Heart left ventricle (tissue), 16 donors: ENCODE results near the gene KCNQ1. TPM values are rescaled to one million over a fixed set of nuclear protein-coding genes. Genes with fewer than 3 reads are reported as not detected.

Source experiments
- ATAC-seq, 4 donors: fragments of 200-7000 bp; cut with Tn5 transposase; one replicate each; pipeline ENCODE4 v1.9.1; 2020 to 2022; ENCODE audit warnings: moderate library complexity in 4 of 4, mild to moderate bottlenecking in 3 of 4, moderate number of reproducible peaks in 1 of 4
- DNase-seq, 5 donors: peaks; one replicate each; pipeline ENCODE4 v3.0.0-alpha.2; 2020
- H3K27ac ChIP-seq, 12 donors: fragments of 200-600 bp; sonication (generic) in 4 of 12; one replicate each; pipeline versions ENCODE4 v1.5.0 to v1.8.0; 2016 to 2022; ENCODE audit warnings: mild to moderate bottlenecking in 2 of 12
- H3K27me3 ChIP-seq, 9 donors: fragments of 200-600 bp; sonication (generic) in 2 of 9; one replicate each; pipeline versions ENCODE4 v1.5.1 to v1.8.0; 2016 to 2022; ENCODE audit warnings: mild to moderate bottlenecking in 3 of 9
- H3K36me3 ChIP-seq, 9 donors: fragments of 200-600 bp; sonication (generic) in 2 of 9; one replicate each; pipeline versions ENCODE4 v1.5.0 to v1.8.0; 2018 to 2022; ENCODE audit warnings: mild to moderate bottlenecking in 2 of 9
- H3K4me1 ChIP-seq, 12 donors: fragments of 200-600 bp; sonication (generic) in 4 of 12; one replicate each; pipeline versions ENCODE4 v1.5.0 to v1.8.0; 2016 to 2022; ENCODE audit warnings: mild to moderate bottlenecking in 3 of 12
- H3K4me3 ChIP-seq, 12 donors: fragments of 200-600 bp; sonication (generic) in 4 of 12; one replicate each; pipeline versions ENCODE4 v1.5.0 to v1.8.0; 2017 to 2022; ENCODE audit warnings: mild to moderate bottlenecking in 9 of 12, moderate library complexity in 4 of 12
- H3K9me3 ChIP-seq, 12 donors: fragments of 200-600 bp; sonication (generic) in 4 of 12; one replicate each; pipeline versions ENCODE4 v1.5.0 to v1.8.0; 2016 to 2022; ENCODE audit warnings: mild to moderate bottlenecking in 1 of 12
- POLR2A ChIP-seq, 2 donors: fragments of 450-650 bp; IDR thresholded peaks; one replicate each; pipeline ENCODE4 v1.6.1; 2017; ENCODE audit warnings: antibody characterized with exemption in 2 of 2, mild to moderate bottlenecking in 2 of 2, moderate library complexity in 2 of 2
- WGBS, 4 donors: extraction: QIAGEN DNeasy Blood & Tissue Kit in 2 of 4; methylation state at CpG; one replicate each; pipeline versions ENCODE4 v1.1.5 to v1.1.7; 2013 to 2018; 5-methylcytosine and 5-hydroxymethylcytosine counted together
- intact Hi-C, 10 donors: fragments of 100-400 bp; cut with DNase I; formaldehyde crosslinking; loops; one replicate each; pipeline versions ENCODE4 v1.11.1 to v1.14.2; 2022
- polyA plus RNA-seq, 2 donors: library from polyadenylated mRNA; stranded (reverse); fragments of 200-250 nt; gene quantifications; one replicate each; pipeline ENCODE4 v1.2.3, GENCODE V29; 2013
- total RNA-seq, 9 donors: library from RNA; depleted of rRNA in 2 of 9; stranded (reverse); fragments of >200 nt in 2 of 9; fragmentation: NEBNext Ultra II Directional in 3 of 9; extraction: Animal tissue kit (Norgen Biotek cat#: 25700) in 3 of 9; gene quantifications; one replicate each; pipeline versions ENCODE4 v1.1.0 to v1.2.4, GENCODE V29; 2016 to 2023
- TF ChIP-seq, protein P1 (sequence below), 12 donors: fragments of 200-600 bp; sonication (generic) in 4 of 12; IDR thresholded peaks; one replicate each; pipeline versions ENCODE4 v1.5.0 to v1.8.0; 2018 to 2022; ENCODE audit warnings: antibody characterized with exemption in 12 of 12, mild to moderate bottlenecking in 5 of 12
- donor health status: ischemic (EF 13 %, LVEDD 7.1; RV severe dilation, severe dysfunction).
- donor health status: healthy with polysubstance abuse.
- donor health status: DM: no; HTN: yes; CAD: no.
- donor health status: DM: no; HTN: no; CAD: no.
- donor health status: ischemic (EF 25% LVEDD 6.9; RV normal size, moderate dysfunction).
- donor health status: ischemic (EF 25% LVEDD 5.7; RV mildly dilated, moderate dysfunction).
- donor health status: healthy.
- donor health status: DM: yes; HTN: yes; CAD: no.
- donor health status: ischemic (EF 35%, LVEDD 5.7; RV mildly dilated, moderate dysfunction).
- donor health status: nonischemic (EF 11% LVEDD 7.7; RV severe dilation, severe dysfunction).
- donor health status: DM: yes; HTN: yes; CAD: no.
- donor health status: PGD.
- donor health status: ischemic (EF 29% LVEDD 5.4; RV normal size, mild dysfunction).
- donor health status: nonischemic (EF 23%, LVEDD 6.1; RV moderate dilation, normal function).

Gene KCNQ1
- total and polyA plus RNA-seq, 11 donors: 18.6 to 42.4 (median 31.4) TPM

DNA sequence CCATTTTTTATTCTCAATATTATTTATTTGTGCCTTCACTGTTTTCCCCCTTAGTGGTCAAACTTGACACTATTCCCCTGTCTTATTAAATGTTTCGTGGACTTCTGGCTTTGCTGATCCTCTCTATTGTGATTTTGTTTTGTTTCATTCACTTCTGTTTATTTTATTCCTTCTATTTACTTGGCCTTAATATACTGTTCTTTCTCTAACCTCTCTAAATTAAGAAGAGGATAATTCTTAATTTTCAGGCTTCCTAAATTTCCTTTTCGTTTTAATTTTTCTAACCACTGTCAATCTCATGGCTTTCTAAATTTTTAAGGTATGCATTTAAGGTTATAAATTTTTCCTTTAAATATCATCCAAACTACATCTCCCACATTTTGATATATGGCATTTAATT is 338.0 kb downstream of the KCNQ1 start:
- Histone ChIP-seq H3K4me3 (no peak overlapping the region), H3K27me3 (no peaks in the 10 kb centered on the region), H3K4me1 (peaks cover 20 to 43% (median 37%) of the 10 kb centered on the region in 12 donors), H3K27ac (no peak overlapping the region), H3K9me3 (peaks cover 0 to 10% (median 0%) of the 10 kb centered on the region in 12 donors), H3K36me3 (no peaks in the 10 kb centered on the region)
- DNase-seq: no peak
- intact Hi-C loops: loop anchor here in 3 of 10 donors (5.0 to 10.0 kb wide), 3 partner anchors 102 to 248 kb away; partner anchors contain the start of gene CDKN1C (in 2 of the 3)
- TF ChIP-seq, protein P1, sequence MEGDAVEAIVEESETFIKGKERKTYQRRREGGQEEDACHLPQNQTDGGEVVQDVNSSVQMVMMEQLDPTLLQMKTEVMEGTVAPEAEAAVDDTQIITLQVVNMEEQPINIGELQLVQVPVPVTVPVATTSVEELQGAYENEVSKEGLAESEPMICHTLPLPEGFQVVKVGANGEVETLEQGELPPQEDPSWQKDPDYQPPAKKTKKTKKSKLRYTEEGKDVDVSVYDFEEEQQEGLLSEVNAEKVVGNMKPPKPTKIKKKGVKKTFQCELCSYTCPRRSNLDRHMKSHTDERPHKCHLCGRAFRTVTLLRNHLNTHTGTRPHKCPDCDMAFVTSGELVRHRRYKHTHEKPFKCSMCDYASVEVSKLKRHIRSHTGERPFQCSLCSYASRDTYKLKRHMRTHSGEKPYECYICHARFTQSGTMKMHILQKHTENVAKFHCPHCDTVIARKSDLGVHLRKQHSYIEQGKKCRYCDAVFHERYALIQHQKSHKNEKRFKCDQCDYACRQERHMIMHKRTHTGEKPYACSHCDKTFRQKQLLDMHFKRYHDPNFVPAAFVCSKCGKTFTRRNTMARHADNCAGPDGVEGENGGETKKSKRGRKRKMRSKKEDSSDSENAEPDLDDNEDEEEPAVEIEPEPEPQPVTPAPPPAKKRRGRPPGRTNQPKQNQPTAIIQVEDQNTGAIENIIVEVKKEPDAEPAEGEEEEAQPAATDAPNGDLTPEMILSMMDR (IDR thresholded peaks at IDR 0.05): no peak
- TF ChIP-seq POLR2A (IDR thresholded peaks at IDR 0.05): no peak
- no peak for ATAC-seq
- WGBS, 4 donors: 93 to 100% (median 95%) methylated on average over 2 of the region's 2 CpGs

DNA sequence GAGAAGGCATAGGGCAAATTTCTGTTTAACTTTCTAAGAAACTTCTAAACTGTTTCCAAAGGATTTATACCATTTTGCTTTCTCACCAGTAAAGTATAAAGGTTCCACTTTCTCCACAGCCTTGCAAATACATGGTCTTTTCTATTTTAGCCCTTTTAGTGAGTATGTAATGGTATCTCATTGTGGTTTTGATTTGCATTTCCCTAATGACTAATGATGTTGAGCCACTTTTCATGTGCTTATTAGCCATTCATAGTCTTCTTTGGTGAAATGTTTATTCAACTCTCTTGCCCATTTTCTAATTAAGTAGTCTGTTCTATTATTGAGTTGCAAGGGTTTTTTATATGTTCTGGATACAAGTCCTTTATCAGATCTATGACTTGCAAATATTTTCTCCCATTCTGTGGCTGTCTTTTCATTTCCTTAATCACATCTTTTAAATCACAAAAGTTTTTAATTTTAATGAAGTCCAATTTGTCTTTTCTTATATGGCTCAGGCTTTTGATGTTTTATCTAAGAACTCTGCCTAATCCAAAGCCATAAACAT is 338.8 kb downstream of the KCNQ1 start:
- ATAC-seq: no peak
- no peak overlapping the region for H3K27ac ChIP-seq
- no peak for DNase-seq
- intact Hi-C loops: loop anchor here in 3 of 10 donors (5.0 to 10.0 kb wide), 3 partner anchors 101 to 249 kb away; partner anchors contain the start of gene CDKN1C (in 2 of the 3)
- TF ChIP-seq, protein P1 (IDR thresholded peaks at IDR 0.05): no peak
- TF ChIP-seq POLR2A (IDR thresholded peaks at IDR 0.05): no peak
- no peaks in the 10 kb centered on the region for H3K36me3 ChIP-seq
- no peak overlapping the region for H3K4me3 ChIP-seq
- H3K27me3 ChIP-seq: no peaks in the 10 kb centered on the region
- peaks cover 13 to 40% (median 30%) of the 10 kb centered on the region in 12 donors for H3K4me1 ChIP-seq
- H3K9me3 ChIP-seq: peaks cover 0 to 10% (median 0%) of the 10 kb centered on the region in 12 donors

DNA sequence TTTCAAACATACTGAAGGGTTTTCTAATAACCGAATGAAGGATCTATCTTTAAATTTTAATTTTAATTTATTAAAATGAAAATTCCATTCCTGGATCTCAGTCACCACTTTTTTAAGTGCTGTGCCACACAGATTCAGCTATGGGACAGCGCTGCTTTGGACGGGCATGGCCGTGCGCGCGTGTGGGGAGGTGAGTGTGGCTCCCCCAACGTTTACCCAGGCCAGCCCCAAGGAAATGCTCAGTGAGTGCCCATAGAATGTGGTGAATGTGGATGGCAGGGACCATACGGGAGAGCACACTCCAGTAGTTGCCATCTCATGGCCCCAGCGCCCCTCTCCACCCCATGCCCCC is 343.0 kb downstream of the KCNQ1 start:
- Histone ChIP-seq H3K27me3 (no peaks in the 10 kb centered on the region), H3K4me3 (no peak overlapping the region), H3K4me1 (peaks cover 0 to 19% (median 4%) of the 10 kb centered on the region in 12 donors), H3K9me3 (peaks cover 0 to 10% (median 0%) of the 10 kb centered on the region in 12 donors), H3K36me3 (no peaks in the 10 kb centered on the region), H3K27ac (no peak overlapping the region)
- WGBS, 4 donors: 85 to 91% (median 90%) methylated on average over 10 of the region's 10 CpGs
- intact Hi-C loops: loop anchor here in 2 of 10 donors (10.0 kb wide), 2 partner anchors 97 to 253 kb away; partner anchors contain the start of gene CDKN1C (in 1 of the 2)
- no peak for TF ChIP-seq POLR2A (IDR thresholded peaks at IDR 0.05)
- TF ChIP-seq, protein P1 (IDR thresholded peaks at IDR 0.05): no peak
- no peak for ATAC-seq
- DNase-seq: peak in 1 of 5 donors; percentile 12

DNA sequence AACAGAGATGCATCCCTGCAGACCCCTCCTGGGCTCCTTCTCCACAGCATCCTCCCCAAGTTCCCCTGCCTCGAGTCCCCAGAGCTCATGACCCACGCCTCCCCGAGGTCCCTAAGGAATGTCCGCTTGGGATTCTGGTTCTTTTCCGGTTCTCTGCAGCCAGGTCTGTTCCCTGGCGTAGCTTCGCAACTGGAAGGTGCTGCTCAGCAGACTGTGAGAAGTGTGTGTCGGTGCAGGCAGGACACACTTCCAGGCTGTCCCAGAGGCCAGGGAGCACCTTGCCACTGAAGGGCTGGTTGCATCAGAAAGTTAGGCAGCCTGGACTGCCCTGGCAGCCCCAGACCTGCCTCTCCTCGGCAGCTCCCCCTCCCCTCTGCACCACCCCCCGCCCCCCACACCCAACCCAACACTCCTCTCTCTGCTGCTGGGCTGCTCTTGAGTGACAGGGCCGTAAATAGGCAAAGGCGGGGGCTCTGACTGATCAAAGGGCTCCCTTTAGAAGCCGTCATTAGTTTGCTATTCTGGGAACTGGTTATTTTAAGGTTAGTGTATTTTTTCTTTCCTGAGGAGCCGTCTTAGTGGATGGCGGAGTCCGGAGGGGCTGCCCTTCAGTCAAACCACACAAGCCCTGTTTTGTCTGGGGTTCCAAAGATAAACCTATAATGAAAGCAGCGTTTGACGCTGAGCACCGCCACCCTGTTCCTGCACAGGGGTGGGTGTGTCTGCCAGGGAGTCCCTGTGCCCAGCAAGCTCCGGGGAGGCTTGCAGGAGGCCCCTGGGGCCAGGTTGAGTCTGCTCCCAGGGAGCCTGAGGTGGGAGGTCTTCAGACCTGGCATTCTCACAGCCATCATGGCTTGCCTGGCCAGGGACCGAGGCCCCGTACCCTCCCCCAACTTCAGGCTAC is 343.6 kb downstream of the KCNQ1 start:
- Histone ChIP-seq H3K36me3 (no peaks in the 10 kb centered on the region), H3K27me3 (no peaks in the 10 kb centered on the region), H3K9me3 (peaks cover 0 to 10% (median 0%) of the 10 kb centered on the region in 12 donors), H3K4me1 (peaks cover 0 to 19% (median 4%) of the 10 kb centered on the region in 12 donors), H3K27ac (no peak overlapping the region), H3K4me3 (peak overlapping the region in 2 of 12 donors; percentile 15 to 16)
- WGBS, 4 donors: 39 to 46% (median 43%) methylated on average over 15 to 22 of the region's 22 CpGs
- no peak for TF ChIP-seq POLR2A (IDR thresholded peaks at IDR 0.05)
- TF ChIP-seq, protein P1 (IDR thresholded peaks at IDR 0.05): no peak
- intact Hi-C loops: loop anchor here in 2 of 10 donors (10.0 kb wide), 2 partner anchors 96 to 254 kb away; partner anchors contain the start of gene CDKN1C (in 1 of the 2)
- peak; percentile 43 to 88 (median 80) for ATAC-seq
- DNase-seq: peak; percentile 17 to 37 (median 30)
